Measurements from ENCODE around the gene SPRR3.

The SPRR3 gene

GRCh38 chr1:153001382-153001781 is at the start of gene SPRR3:
Gene SPRR3, plus strand, starts transcription at chr1:153001749. Its CDS starts 1,272 bp downstream, at chr1:153003021.
- no peak for DNase-seq

- DNase-seq: no peak
Observed at GRCh38 chr1:152953761-152954160, 47.8 kb upstream of the SPRR3 start.

GRCh38 chr1:152954436-152954835 is 47.1 kb upstream of the SPRR3 start:
- no peak for DNase-seq

GRCh38 chr1:152957561-152957960 is 44.0 kb upstream of the SPRR3 start:
- no peak for DNase-seq

GRCh38 chr1:152959273-152959672 is 42.3 kb upstream of the SPRR3 start:
- no peak for DNase-seq

- no peak for DNase-seq
Observed at GRCh38 chr1:152959801-152960451, 41.6 kb upstream of the SPRR3 start.

- no peak for DNase-seq
Observed at GRCh38 chr1:152960452-152961044, 41.0 kb upstream of the SPRR3 start.

- no peak for DNase-seq
Observed at GRCh38 chr1:152961226-152961891, 40.2 kb upstream of the SPRR3 start.

- no peak for DNase-seq
Observed at GRCh38 chr1:152962876-152963415, 38.6 kb upstream of the SPRR3 start.

GRCh38 chr1:152964536-152964935 is 37.0 kb upstream of the SPRR3 start:
- no peak for DNase-seq

- DNase-seq: no peak
Observed at GRCh38 chr1:152965853-152966252, 35.7 kb upstream of the SPRR3 start.

GRCh38 chr1:152967201-152967600 is 34.3 kb upstream of the SPRR3 start:
- no peak for DNase-seq

GRCh38 chr1:152968248-152968647 is 33.3 kb upstream of the SPRR3 start:
- no peak for DNase-seq

GRCh38 chr1:152969036-152969435 is 32.5 kb upstream of the SPRR3 start:
- DNase-seq: no peak

- DNase-seq: no peak
Observed at GRCh38 chr1:152970495-152970894, 31.1 kb upstream of the SPRR3 start, which contains the start of gene SPRR4. Gene SPRR4, plus strand, starts transcription at chr1:152970648. Its CDS starts 1,243 bp downstream, at chr1:152971891.

- no peak for DNase-seq
Observed at GRCh38 chr1:152972196-152972886, 29.2 kb upstream of the SPRR3 start.

- no peak for DNase-seq
Observed at GRCh38 chr1:152976688-152977087, 24.9 kb upstream of the SPRR3 start.

GRCh38 chr1:152977614-152978013 is 23.9 kb upstream of the SPRR3 start:
- no peak for DNase-seq

GRCh38 chr1:152980676-152981075 is 20.9 kb upstream of the SPRR3 start:
- DNase-seq: no peak

GRCh38 chr1:152981146-152981871 is 20.2 kb upstream of the SPRR3 start:
- no peak for DNase-seq

- no peak for DNase-seq
Observed at GRCh38 chr1:152982076-152982475, 19.5 kb upstream of the SPRR3 start.

GRCh38 chr1:152983234-152983633 is 18.3 kb upstream of the SPRR3 start:
- no peak for DNase-seq

GRCh38 chr1:152983743-152984142 is 17.8 kb upstream of the SPRR3 start, which contains the start of gene SPRR1A:
Gene SPRR1A, plus strand, starts transcription at chr1:152984081. Its CDS starts 1,150 bp downstream, at chr1:152985231.
- DNase-seq: no peak

All from right hindlimb (tissue), 1 donor.